ENCODE measurements around the gene DNAH7. TPM values are rescaled to one million over a fixed set of nuclear protein-coding genes. Genes with fewer than 3 reads are reported as not detected.

DNAH7 gene
- total RNA-seq: under 1 TPM; 0.12 to 0.35 (median 0.26) TPM
- long read RNA-seq: 0 reads

GRCh38 chr2:196068271-196069209 lies at the start of gene DNAH7:
Gene DNAH7, minus strand, starts transcription at chr2:196068837. Its CDS starts 126 bp downstream, at chr2:196068711.
- ATAC-seq (peak; percentile 98 to 99 (median 98)), DNase-seq (peak; percentile 93 to 94 (median 93))
- Histone ChIP-seq H3K27ac (peak within 1 kb of the TSS in 1 of 3 donors; percentile 54), H3K9me3 (no peaks in the 10 kb centered on the region), H3K4me3 (peak within 1 kb of the TSS; percentile 76 to 96 (median 91)), H3K36me3 (no peaks in the 10 kb centered on the region), H3K4me1 (peaks cover 0 to 7% (median 2%) of the 10 kb centered on the region in 4 donors), H3K27me3 (no peaks in the 10 kb centered on the region)
- TF ChIP-seq POLR2A (IDR thresholded peaks at IDR 0.05) (peak; percentile 33), CTCF (IDR thresholded peaks at IDR 0.05) (peak; percentile 63 to 94 (median 73))
- intact Hi-C loops (cut with DNase I): no loop called here
- WGBS (ENCODE audit: insufficient coverage, low coverage, low lambda C conversion rate, missing lambda C conversion rate): 4% methylated on average over 9 of the region's 53 CpGs

GRCh38 chr2:196117214-196117705 lies 48.6 kb upstream of the DNAH7 start:
- ATAC-seq (no peak), DNase-seq (no peak)
- H3K9me3 ChIP-seq: no peaks in the 10 kb centered on the region
- intact Hi-C loops (cut with DNase I): no loop called here
- no peaks in the 10 kb centered on the region for H3K4me1 ChIP-seq
- 80% methylated on average over 4 of the region's 4 CpGs for WGBS (ENCODE audit: insufficient coverage, low coverage, low lambda C conversion rate, missing lambda C conversion rate)
- no peak overlapping the region for H3K27ac ChIP-seq
- no peaks in the 10 kb centered on the region for H3K36me3 ChIP-seq
- H3K27me3 ChIP-seq: no peaks in the 10 kb centered on the region
- no peak overlapping the region for H3K4me3 ChIP-seq
- TF ChIP-seq POLR2A (IDR thresholded peaks at IDR 0.05) (no peak), CTCF (IDR thresholded peaks at IDR 0.05) (no peak)

- no peak for TF ChIP-seq CTCF (IDR thresholded peaks at IDR 0.05)
- TF ChIP-seq POLR2A (IDR thresholded peaks at IDR 0.05): no peak
- DNase-seq: no peak
- Histone ChIP-seq H3K36me3 (no peaks in the 10 kb centered on the region), H3K4me1 (no peaks in the 10 kb centered on the region), H3K4me3 (no peak overlapping the region), H3K27me3 (no peaks in the 10 kb centered on the region), H3K9me3 (no peaks in the 10 kb centered on the region), H3K27ac (no peak overlapping the region)
- 35% methylated on average over 7 of the region's 7 CpGs for WGBS (ENCODE audit: insufficient coverage, low coverage, low lambda C conversion rate, missing lambda C conversion rate)
- peak in 1 of 4 donors; percentile 31 for ATAC-seq
- intact Hi-C loops (cut with DNase I): no loop called here
Measured at GRCh38 chr2:196113061-196113974, 44.7 kb upstream of the DNAH7 start.

GRCh38 chr2:196112418-196113034 lies 43.9 kb upstream of the DNAH7 start:
- Histone ChIP-seq H3K4me3 (no peak overlapping the region), H3K4me1 (no peaks in the 10 kb centered on the region), H3K27me3 (no peaks in the 10 kb centered on the region), H3K27ac (no peak overlapping the region), H3K36me3 (no peaks in the 10 kb centered on the region), H3K9me3 (no peaks in the 10 kb centered on the region)
- ATAC-seq (no peak), DNase-seq (no peak)
- 57% methylated on average over 5 of the region's 5 CpGs for WGBS (ENCODE audit: insufficient coverage, low coverage, low lambda C conversion rate, missing lambda C conversion rate)
- intact Hi-C loops (cut with DNase I): no loop called here
- no peak for TF ChIP-seq POLR2A (IDR thresholded peaks at IDR 0.05)
- TF ChIP-seq CTCF (IDR thresholded peaks at IDR 0.05): no peak
